Gastroesophageal sphincter (tissue), 4 donors: Measurements from ENCODE around the gene XPNPEP1. TPM values are rescaled to one million over a fixed set of nuclear protein-coding genes. Genes with fewer than 3 reads are reported as not detected.

Experiments
- ATAC-seq: fragments of 150-250 bp; one replicate; pipeline ENCODE4 v1.9.1; 2016; ENCODE audit warnings: mild to moderate bottlenecking, moderate library complexity
- H3K27ac ChIP-seq, 4 donors: fragments of 200-600 bp; sonication (generic) in 3 of 4; 1 replicate in 3 of 4; 2 replicates in 1 of 4; pipeline ENCODE4 v1.5.1; 2016 to 2019
- H3K27me3 ChIP-seq: fragments of 200-600 bp; sonication (generic); one replicate; pipeline ENCODE4 v1.5.1; 2019
- H3K36me3 ChIP-seq, 2 donors: fragments of 200-600 bp; sonication (generic); one replicate each; pipeline ENCODE4 v1.5.1; 2019; ENCODE audit warnings: control low read depth in 1 of 2
- H3K4me1 ChIP-seq, 3 donors: fragments of 200-600 bp; sonication (generic); 1 replicate in 2 of 3; 2 replicates in 1 of 3; pipeline ENCODE4 v1.5.1; 2016 to 2019; ENCODE audit warnings: control low read depth in 2 of 3
- H3K4me3 ChIP-seq, 2 donors: fragments of 200-600 bp; sonication (generic); one replicate each; pipeline ENCODE4 v1.5.1; 2019; ENCODE audit warnings: mild to moderate bottlenecking in 1 of 2, moderate library complexity in 1 of 2
- H3K9me3 ChIP-seq, 3 donors: fragments of 200-600 bp; sonication (generic); one replicate each; pipeline ENCODE4 v1.5.1; 2017 to 2019; ENCODE audit warnings: control low read depth in 2 of 3
- CTCF ChIP-seq, 4 experiments: fragments of 200-600 bp in 2 of 4; fragments of 450-650 bp in 2 of 4; sonication (generic) in 1 of 4; IDR thresholded peaks; one replicate each; pipeline ENCODE4 v1.5.1; 2017 to 2019; ENCODE audit warnings: antibody characterized with exemption in 4 of 4, mild to moderate bottlenecking in 2 of 4, moderate library complexity in 2 of 4
- EP300 ChIP-seq: sonication (generic); formaldehyde crosslinking; IDR thresholded peaks from one replicate; pipeline ENCODE4 v1.6.1; 2017; ENCODE audit warnings: antibody characterized with exemption, mild to moderate bottlenecking
- POLR2A ChIP-seq, 2 donors: fragments of 450-650 bp; IDR thresholded peaks; one replicate each; pipeline ENCODE4 v1.6.1; 2017; ENCODE audit warnings: antibody characterized with exemption in 2 of 2, mild to moderate bottlenecking in 2 of 2, moderate library complexity in 1 of 2
- POLR2AphosphoS5 ChIP-seq: sonication (generic); formaldehyde crosslinking; IDR thresholded peaks from one replicate; pipeline ENCODE4 v1.6.1; 2017; ENCODE audit warnings: antibody characterized with exemption
- WGBS, 2 donors: methylation state at CpG; one replicate each; pipeline ENCODE4 v1.1.5; 2018; ENCODE audit warnings: low coverage in 1 of 2; 5-methylcytosine and 5-hydroxymethylcytosine counted together
- total RNA-seq, 4 donors: library from RNA; depleted of rRNA; stranded (reverse); fragments of >200 nt; gene quantifications; one replicate each; pipeline ENCODE4 v1.1.0, GENCODE V29; 2016

Gene XPNPEP1
- total RNA-seq, 4 donors from 2014 or later = 35.5 to 58.0 (median 52.1) TPM

DNA sequence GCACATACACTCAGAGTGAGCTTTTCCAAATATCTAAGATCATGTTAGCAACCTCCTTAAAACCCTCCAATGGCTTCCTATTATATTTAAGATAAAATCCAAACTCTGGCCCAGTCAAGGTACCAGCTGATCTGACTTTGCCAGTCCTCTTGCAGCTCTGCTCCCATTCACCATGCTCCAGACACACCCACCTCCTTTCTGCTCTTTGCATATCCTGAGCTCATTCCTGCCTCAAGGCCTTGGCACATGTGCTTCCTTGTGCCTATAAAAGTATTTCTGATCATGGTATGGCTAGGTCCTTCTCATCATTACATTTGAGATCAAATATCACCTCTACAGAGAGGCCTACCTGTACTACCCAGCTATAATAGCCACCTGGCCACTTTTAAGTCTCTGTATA, 27.5 kb downstream of the XPNPEP1 start:
- no peak overlapping the region for H3K4me3 ChIP-seq
- peaks cover 13 to 89% (median 39%) of the 10 kb centered on the region in 3 donors for H3K4me1 ChIP-seq
- ATAC-seq = no peak
- peak overlapping the region; percentile 3 to 85 (median 72) for H3K27ac ChIP-seq
- peaks cover 0 to 14% of the 10 kb centered on the region in 2 donors for H3K36me3 ChIP-seq
- H3K27me3 ChIP-seq = no peaks in the 10 kb centered on the region
- no peak for TF ChIP-seq POLR2AphosphoS5
- no peak for TF ChIP-seq EP300
- no peak for TF ChIP-seq POLR2A (IDR thresholded peaks at IDR 0.05)
- H3K9me3 ChIP-seq = no peaks in the 10 kb centered on the region

DNA sequence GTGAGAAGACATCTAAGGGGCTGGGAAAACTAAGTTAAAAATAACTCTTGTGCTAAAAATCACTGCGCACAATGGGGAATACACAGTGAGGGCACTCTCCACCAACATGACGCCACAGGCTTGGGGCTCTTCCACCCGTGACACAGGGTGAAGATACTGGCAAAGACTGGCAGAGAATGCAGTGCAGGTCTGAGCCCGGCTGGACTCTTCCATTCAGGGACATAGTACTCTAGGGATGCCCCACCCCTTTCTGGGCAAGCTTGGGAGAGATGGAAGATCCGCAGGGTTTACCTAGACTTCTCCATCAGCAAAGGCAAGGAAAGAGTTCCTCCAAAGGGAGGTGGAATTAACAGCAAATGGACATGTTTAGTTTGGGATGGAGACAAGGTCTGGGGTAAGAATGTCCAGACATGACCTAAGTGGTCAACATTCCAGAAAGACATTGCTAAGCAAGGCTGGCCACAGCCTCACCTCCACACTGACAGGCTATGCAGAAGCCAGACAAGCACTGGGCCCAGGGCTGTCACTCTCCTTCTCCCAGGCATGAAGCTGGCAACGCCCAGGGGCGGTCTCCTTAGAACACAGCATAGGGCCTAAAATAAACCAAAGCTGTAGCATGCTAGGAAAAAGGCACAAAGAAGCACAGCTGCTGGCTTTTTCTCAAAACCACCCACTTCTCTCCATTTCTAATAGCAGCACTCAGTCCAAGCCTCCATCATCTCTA, 28.1 kb downstream of the XPNPEP1 start:
- Histone ChIP-seq H3K27ac (peak overlapping the region; percentile 3 to 85 (median 72)), H3K27me3 (no peaks in the 10 kb centered on the region), H3K9me3 (no peaks in the 10 kb centered on the region), H3K36me3 (peaks cover 0 to 18% of the 10 kb centered on the region in 2 donors), H3K4me1 (peaks cover 13 to 84% (median 39%) of the 10 kb centered on the region in 3 donors), H3K4me3 (no peak overlapping the region)
- 0 to 18% methylated on average over 4 to 7 of the region's 7 CpGs for WGBS, 2 donors
- no peak for TF ChIP-seq POLR2AphosphoS5
- no peak for TF ChIP-seq POLR2A (IDR thresholded peaks at IDR 0.05)
- no peak for TF ChIP-seq EP300
- TF ChIP-seq CTCF (IDR thresholded peaks at IDR 0.05) = no peak
- ATAC-seq = peak; percentile 54

- peak; percentile 82 for ATAC-seq
- TF ChIP-seq POLR2AphosphoS5 (peak; percentile 77), POLR2A (IDR thresholded peaks at IDR 0.05) (no peak), CTCF (IDR thresholded peaks at IDR 0.05) (no peak), EP300 (no peak)
- Histone ChIP-seq H3K27me3 (no peaks in the 10 kb centered on the region), H3K27ac (peak overlapping the region; percentile 3 to 85 (median 72)), H3K36me3 (peaks cover 0 to 18% of the 10 kb centered on the region in 2 donors), H3K4me3 (no peak overlapping the region), H3K4me1 (peaks cover 13 to 77% (median 37%) of the 10 kb centered on the region in 3 donors), H3K9me3 (no peaks in the 10 kb centered on the region)
- WGBS, 2 donors = 20 to 26% methylated on average over 3 to 5 of the region's 5 CpGs
These were observed 28.8 kb downstream of the XPNPEP1 start for GRCh38 chr10:109894516-109894915.

DNA sequence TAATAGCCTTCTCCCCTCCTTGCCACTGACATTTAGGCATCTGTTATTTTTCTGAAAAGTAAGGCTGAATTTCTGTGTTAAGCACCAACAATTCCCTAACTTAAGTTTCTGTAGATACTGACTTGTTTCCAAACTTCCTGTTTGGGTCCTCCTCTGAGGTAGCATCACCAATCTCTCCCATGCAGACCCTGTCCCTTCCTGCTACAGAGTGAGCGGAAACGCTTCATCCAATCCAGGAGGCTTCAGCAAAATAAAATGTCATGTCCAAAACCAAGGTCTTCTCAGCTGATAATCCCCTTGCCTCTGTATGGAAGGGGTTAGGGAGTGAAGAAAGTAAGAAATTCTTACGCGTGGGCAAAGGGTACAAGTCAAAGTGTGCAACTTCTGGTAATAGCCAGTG, 29.9 kb downstream of the XPNPEP1 start:
- WGBS, 2 donors = 93 to 100% methylated on average over 2 to 3 of the region's 4 CpGs
- Histone ChIP-seq H3K36me3 (peaks cover 0 to 27% of the 10 kb centered on the region in 2 donors), H3K4me3 (no peak overlapping the region), H3K27ac (peak overlapping the region in 3 of 4 donors; percentile 69 to 72 (median 72)), H3K27me3 (no peaks in the 10 kb centered on the region), H3K9me3 (no peaks in the 10 kb centered on the region), H3K4me1 (peaks cover 13 to 66% (median 28%) of the 10 kb centered on the region in 3 donors)
- TF ChIP-seq POLR2AphosphoS5 (no peak), EP300 (no peak), POLR2A (IDR thresholded peaks at IDR 0.05) (no peak), CTCF (IDR thresholded peaks at IDR 0.05) (no peak)
- no peak for ATAC-seq

DNA sequence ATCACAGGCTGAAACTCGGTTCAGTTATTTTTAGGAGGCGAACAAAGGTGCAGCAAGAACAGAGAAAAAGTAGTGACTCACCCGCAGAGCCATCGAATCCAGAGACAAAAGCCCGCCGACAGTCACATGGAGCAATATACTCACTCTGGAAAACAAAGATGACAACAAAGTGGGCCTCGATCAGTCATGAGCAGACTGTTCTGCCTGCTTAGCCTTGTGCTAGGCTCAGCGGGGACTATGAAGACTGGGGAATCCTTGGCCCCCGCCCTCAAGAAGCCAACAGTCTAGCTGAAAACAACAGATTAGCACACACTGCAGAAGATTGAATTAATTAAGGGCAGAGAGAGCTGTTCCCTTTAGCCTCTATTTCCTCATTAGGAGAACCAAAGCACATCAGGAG, 30.4 kb downstream of the XPNPEP1 start:
- peak; percentile 26 for ATAC-seq
- Histone ChIP-seq H3K4me3 (no peak overlapping the region), H3K9me3 (no peaks in the 10 kb centered on the region), H3K36me3 (peaks cover 0 to 31% of the 10 kb centered on the region in 2 donors), H3K4me1 (peaks cover 13 to 64% (median 27%) of the 10 kb centered on the region in 3 donors), H3K27ac (peak overlapping the region in 3 of 4 donors; percentile 69 to 72 (median 72)), H3K27me3 (no peaks in the 10 kb centered on the region)
- WGBS, 2 donors = 53 to 67% methylated on average over 5 to 9 of the region's 9 CpGs
- TF ChIP-seq CTCF (IDR thresholded peaks at IDR 0.05) (no peak), POLR2A (IDR thresholded peaks at IDR 0.05) (no peak), EP300 (no peak), POLR2AphosphoS5 (no peak)
